HCT116 (cell line): ENCODE results near the gene GPBAR1. TPM values are rescaled to one million over a fixed set of nuclear protein-coding genes. Genes with fewer than 3 reads are reported as not detected.

Experiments used
- ATAC-seq: fragments of 200-7000 bp; cut with Tn5 transposase; 2 replicates; pipeline ENCODE4 v1.9.1; 2020; ENCODE audit warnings: mild to moderate bottlenecking, moderate library complexity
- BruUV-seq: library from RNA; stranded (reverse); fragments of 400-500 nt; replicated peaks from 2 replicates; lab custom pipeline; 2021; lab: Mats Ljungman, UMichigan
- CTCF ChIA-PET: fragments of 300-600 bp; sonication (Branson Sonifier 250); formaldehyde crosslinking; loops from one replicate; lab custom pipeline; 2021; ENCODE audit warnings: antibody characterized with exemption; lab: Charles Lee
- POLR2A ChIA-PET: fragments of 300-600, 350-600 bp; sonication (Branson Sonifier 250); formaldehyde crosslinking; loops from one replicate; lab custom pipeline; 2021; ENCODE audit warnings: antibody characterized with exemption; lab: Charles Lee
- RAD21 ChIA-PET, 2 experiments: fragments of 300-600 bp; sonication (Branson Sonifier 250); formaldehyde crosslinking; loops; one replicate each; lab custom pipeline; 2023; ENCODE audit warnings: low total read pairs in 2 of 2; ENCODE audit not compliant: uncharacterized antibody in 2 of 2, unreplicated experiment in 2 of 2, low non-redundant PET in 1 of 2; lab: Charles Lee
- DNase-seq: peaks from one replicate; pipeline ENCODE4 v3.0.0-alpha.2; 2010; ENCODE audit warnings: low read depth, low spot score
- H2AFZ ChIP-seq: fragments of 200-600 bp; shearing (Covaris generic), sonication (generic); 2 replicates; pipeline ENCODE4 v1.6.1; 2017; ENCODE audit warnings: low read depth, mixed run types, mixed read lengths, antibody characterized with exemption, low read length; ENCODE audit not compliant: poor library complexity, severe bottlenecking
- H3K27ac ChIP-seq: 2 replicates; pipeline ENCODE4 v1.5.1; 2012; ENCODE audit warnings: low read depth, low read length
- H3K27me3 ChIP-seq: fragments of 200-600 bp; sonication (generic); 2 replicates; pipeline ENCODE4 v1.6.1; 2016; ENCODE audit warnings: mixed run types, low read length, mixed read lengths; ENCODE audit not compliant: insufficient read depth
- H3K36me3 ChIP-seq, 2 experiments: fragments of 200-500 bp in 1 of 2; fragments of 200-600 bp in 1 of 2; sonication (Bioruptor generic) in 1 of 2; sonication (generic) in 1 of 2; 2 replicates each; pipeline versions ENCODE4 v1.5.1 to v1.6.1; 2014 to 2016; ENCODE audit warnings: low read length in 2 of 2, inconsistent platforms in 1 of 2, mixed read lengths in 1 of 2, mixed run types in 1 of 2; ENCODE audit not compliant: insufficient read depth in 2 of 2, control insufficient read depth in 1 of 2
- H3K4me1 ChIP-seq, 2 experiments: fragments of 200-600 bp in 1 of 2; sonication (generic) in 1 of 2; 2 replicates each; pipeline versions ENCODE4 v1.5.1 to v1.6.1; 2012 to 2017; ENCODE audit warnings: low read length in 2 of 2, inconsistent platforms in 1 of 2, mild to moderate bottlenecking in 1 of 2, mixed read lengths in 1 of 2, mixed run types in 1 of 2, moderate library complexity in 1 of 2; ENCODE audit not compliant: insufficient read depth in 2 of 2, control insufficient read depth in 1 of 2
- H3K4me2 ChIP-seq: fragments of 200-600 bp; sonication (generic); 2 replicates; pipeline ENCODE4 v1.6.1; 2017; ENCODE audit warnings: mixed run types, low read length, mixed read lengths
- H3K4me3 ChIP-seq, 2 experiments: fragments of 200-600 bp in 1 of 2; sonication (generic) in 1 of 2; replicated peaks in 1 of 2; 2 replicates each; pipeline ENCODE4 v1.5.1; 2011 to 2016; ENCODE audit warnings: low read length in 2 of 2, control low read depth in 1 of 2, low read depth in 1 of 2, mild to moderate bottlenecking in 1 of 2, mixed read lengths in 1 of 2, mixed run types in 1 of 2
- H3K79me2 ChIP-seq: fragments of 200-600 bp; sonication (generic); 2 replicates; pipeline ENCODE4 v1.6.1; 2017; ENCODE audit warnings: mild to moderate bottlenecking, mixed run types, low read length, moderate library complexity, mixed read lengths; ENCODE audit not compliant: insufficient read depth
- H3K9ac ChIP-seq: fragments of 200-600 bp; sonication (generic); 2 replicates; pipeline ENCODE4 v1.6.1; 2016; ENCODE audit warnings: low read length, mixed read lengths
- H3K9me2 ChIP-seq: fragments of 200-600 bp; sonication (generic), shearing (Covaris generic); 2 replicates; pipeline ENCODE4 v1.6.1; 2017; ENCODE audit warnings: mixed run types, mild to moderate bottlenecking, moderate library complexity; ENCODE audit not compliant: insufficient read depth
- H3K9me3 ChIP-seq, 2 experiments: fragments of 200-500 bp in 1 of 2; fragments of 200-600 bp in 1 of 2; sonication (Bioruptor generic) in 1 of 2; sonication (generic) in 1 of 2; 2 replicates each; pipeline ENCODE4 v1.6.1; 2014 to 2017; ENCODE audit warnings: low read length in 2 of 2, mixed read lengths in 2 of 2, inconsistent platforms in 1 of 2, low read depth in 1 of 2, mild to moderate bottlenecking in 1 of 2, mixed run types in 1 of 2, moderate library complexity in 1 of 2; ENCODE audit not compliant: control insufficient read depth in 1 of 2, insufficient read depth in 1 of 2
- H4K20me1 ChIP-seq: fragments of 200-600 bp; sonication (generic), shearing (Covaris generic); 2 replicates; pipeline ENCODE4 v1.6.1; 2017; ENCODE audit warnings: mixed run types, mild to moderate bottlenecking, moderate library complexity; ENCODE audit not compliant: insufficient read depth
- CEBPB ChIP-seq: IDR thresholded peaks from 2 replicates; pipeline ENCODE4 v1.6.1; 2012; ENCODE audit warnings: low read depth
- ELF1 ChIP-seq: IDR thresholded peaks from 2 replicates; pipeline ENCODE4 v1.6.1; 2012; ENCODE audit warnings: low read depth, borderline replicate concordance
- EZH2phosphoT487 ChIP-seq: fragments of 200-600 bp; IDR thresholded peaks from 2 replicates; pipeline ENCODE4 v1.6.1; 2018; ENCODE audit warnings: antibody characterized with exemption, borderline replicate concordance
- JUND ChIP-seq: IDR thresholded peaks from 2 replicates; pipeline ENCODE4 v1.6.1; 2012
- POLR2AphosphoS5 ChIP-seq: IDR thresholded peaks from 2 replicates; pipeline ENCODE4 v1.6.1; 2011; ENCODE audit warnings: mild to moderate bottlenecking, low read depth, low read length, moderate library complexity
- SIN3A ChIP-seq: IDR thresholded peaks from 2 replicates; pipeline ENCODE4 v1.6.1; 2012; ENCODE audit warnings: low read depth
- SRF ChIP-seq: IDR thresholded peaks from 2 replicates; pipeline ENCODE4 v1.6.1; 2012; ENCODE audit warnings: low read depth
- TCF7L2 ChIP-seq: IDR thresholded peaks from 2 replicates; pipeline ENCODE4 v1.7.0; 2011; ENCODE audit warnings: borderline replicate concordance, inconsistent platforms; ENCODE audit not compliant: insufficient read depth, insufficient read length; ENCODE audit errors: extremely low read depth
- ZNF274 ChIP-seq: fragments of 200-500 bp; sonication (Bioruptor generic); IDR thresholded peaks from 2 replicates; pipeline ENCODE4 v1.6.1; 2014; ENCODE audit warnings: mild to moderate bottlenecking, low read depth, low read length, inconsistent platforms
- intact Hi-C: fragments of 100-400 bp; cut with micrococcal nuclease; formaldehyde crosslinking; loops from 2 replicates; pipeline ENCODE4 v1.10.0; 2022
- total RNA-seq: library from RNA; stranded (reverse); gene quantifications from one replicate; pipeline ENCODE4 v1.2.1, GENCODE V29; 2021; ENCODE audit not compliant: unreplicated experiment
- TF ChIP-seq, protein P1 (sequence below): IDR thresholded peaks from 2 replicates; pipeline ENCODE4 v1.6.1; 2011; ENCODE audit warnings: mild to moderate bottlenecking, low read length, moderate library complexity; ENCODE audit not compliant: insufficient replicate concordance; ENCODE audit errors: extremely low read depth
- TF ChIP-seq, protein P2 (sequence below): IDR thresholded peaks from 2 replicates; pipeline ENCODE4 v1.6.1; 2012
- TF ChIP-seq, protein P3 (sequence below), 3 experiments: fragments of 200-600 bp in 1 of 3; sonication (generic) in 1 of 3; IDR thresholded peaks in 2 of 3; conservative IDR thresholded peaks in 1 of 3; 2 replicates each; pipeline ENCODE4 v1.5.1; 2012 to 2017; ENCODE audit warnings: low read depth in 2 of 3, low read length in 2 of 3, antibody characterized with exemption in 1 of 3, borderline replicate concordance in 1 of 3, control low read depth in 1 of 3, mild to moderate bottlenecking in 1 of 3, mixed read lengths in 1 of 3, mixed run types in 1 of 3, moderate library complexity in 1 of 3; ENCODE audit not compliant: insufficient read depth in 1 of 3

Gene GPBAR1
- total RNA-seq, 1 experiment from 2014 or later, result 0.27 TPM

DNA sequence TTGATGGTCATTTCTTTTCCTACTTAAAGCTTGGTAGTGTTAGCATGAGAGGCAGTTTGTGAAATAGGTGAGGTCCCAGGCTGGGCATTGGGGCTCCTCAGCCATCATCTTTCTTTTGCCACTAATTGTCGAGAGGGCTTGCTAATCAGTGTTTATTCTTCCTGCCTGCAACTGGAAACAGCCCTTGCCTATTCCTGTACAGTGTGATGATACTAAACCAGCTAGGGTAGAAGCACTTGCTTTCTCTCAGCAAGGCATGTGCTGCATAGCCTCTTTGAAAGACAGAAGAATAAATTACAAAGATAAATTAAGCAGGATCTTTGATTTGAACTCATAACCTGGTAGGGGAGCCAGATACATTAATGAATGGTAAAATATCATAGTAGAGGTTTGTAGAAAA, 16.6 kb upstream of the GPBAR1 start:
- no peaks in the 10 kb centered on the region; the same call in 1 of the 2 replicates for H3K79me2 ChIP-seq
- H3K27ac ChIP-seq, result no peak overlapping the region
- intact Hi-C loops, result no loop called here
- RAD21 ChIA-PET, result no interaction called here
- no peak for ATAC-seq
- no peaks in the 10 kb centered on the region for H3K4me1 ChIP-seq
- H4K20me1 ChIP-seq, result no peaks in the 10 kb centered on the region
- H3K27me3 ChIP-seq, result no peaks in the 10 kb centered on the region
- H3K9me2 ChIP-seq, result no peaks in the 10 kb centered on the region
- H3K36me3 ChIP-seq, result peaks cover 30 to 53% of the 10 kb centered on the region in 2 experiments; a peak in 3 of 4 replicates
- no peak overlapping the region for H2AFZ ChIP-seq
- no peaks in the 10 kb centered on the region for H3K9me3 ChIP-seq
- no peak overlapping the region for H3K4me3 ChIP-seq
- TF ChIP-seq SRF, result no peak
- TF ChIP-seq CEBPB, result no peak
- no peak for TF ChIP-seq EZH2phosphoT487
- TF ChIP-seq SIN3A, result no peak
- no peak for TF ChIP-seq POLR2AphosphoS5
- no peak for TF ChIP-seq TCF7L2
- TF ChIP-seq ELF1, result no peak
- TF ChIP-seq, protein P1, sequence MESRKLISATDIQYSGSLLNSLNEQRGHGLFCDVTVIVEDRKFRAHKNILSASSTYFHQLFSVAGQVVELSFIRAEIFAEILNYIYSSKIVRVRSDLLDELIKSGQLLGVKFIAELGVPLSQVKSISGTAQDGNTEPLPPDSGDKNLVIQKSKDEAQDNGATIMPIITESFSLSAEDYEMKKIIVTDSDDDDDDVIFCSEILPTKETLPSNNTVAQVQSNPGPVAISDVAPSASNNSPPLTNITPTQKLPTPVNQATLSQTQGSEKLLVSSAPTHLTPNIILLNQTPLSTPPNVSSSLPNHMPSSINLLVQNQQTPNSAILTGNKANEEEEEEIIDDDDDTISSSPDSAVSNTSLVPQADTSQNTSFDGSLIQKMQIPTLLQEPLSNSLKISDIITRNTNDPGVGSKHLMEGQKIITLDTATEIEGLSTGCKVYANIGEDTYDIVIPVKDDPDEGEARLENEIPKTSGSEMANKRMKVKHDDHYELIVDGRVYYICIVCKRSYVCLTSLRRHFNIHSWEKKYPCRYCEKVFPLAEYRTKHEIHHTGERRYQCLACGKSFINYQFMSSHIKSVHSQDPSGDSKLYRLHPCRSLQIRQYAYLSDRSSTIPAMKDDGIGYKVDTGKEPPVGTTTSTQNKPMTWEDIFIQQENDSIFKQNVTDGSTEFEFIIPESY, result no peak
- TF ChIP-seq, protein P2, sequence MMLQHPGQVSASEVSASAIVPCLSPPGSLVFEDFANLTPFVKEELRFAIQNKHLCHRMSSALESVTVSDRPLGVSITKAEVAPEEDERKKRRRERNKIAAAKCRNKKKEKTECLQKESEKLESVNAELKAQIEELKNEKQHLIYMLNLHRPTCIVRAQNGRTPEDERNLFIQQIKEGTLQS, result no peak
- TF ChIP-seq JUND, result no peak
- TF ChIP-seq, protein P3, sequence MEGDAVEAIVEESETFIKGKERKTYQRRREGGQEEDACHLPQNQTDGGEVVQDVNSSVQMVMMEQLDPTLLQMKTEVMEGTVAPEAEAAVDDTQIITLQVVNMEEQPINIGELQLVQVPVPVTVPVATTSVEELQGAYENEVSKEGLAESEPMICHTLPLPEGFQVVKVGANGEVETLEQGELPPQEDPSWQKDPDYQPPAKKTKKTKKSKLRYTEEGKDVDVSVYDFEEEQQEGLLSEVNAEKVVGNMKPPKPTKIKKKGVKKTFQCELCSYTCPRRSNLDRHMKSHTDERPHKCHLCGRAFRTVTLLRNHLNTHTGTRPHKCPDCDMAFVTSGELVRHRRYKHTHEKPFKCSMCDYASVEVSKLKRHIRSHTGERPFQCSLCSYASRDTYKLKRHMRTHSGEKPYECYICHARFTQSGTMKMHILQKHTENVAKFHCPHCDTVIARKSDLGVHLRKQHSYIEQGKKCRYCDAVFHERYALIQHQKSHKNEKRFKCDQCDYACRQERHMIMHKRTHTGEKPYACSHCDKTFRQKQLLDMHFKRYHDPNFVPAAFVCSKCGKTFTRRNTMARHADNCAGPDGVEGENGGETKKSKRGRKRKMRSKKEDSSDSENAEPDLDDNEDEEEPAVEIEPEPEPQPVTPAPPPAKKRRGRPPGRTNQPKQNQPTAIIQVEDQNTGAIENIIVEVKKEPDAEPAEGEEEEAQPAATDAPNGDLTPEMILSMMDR (IDR thresholded peaks at IDR 0.05 in 2 of 3, conservative IDR thresholded peaks at IDR 0.05 in 1 of 3; ENCODE audit: borderline replicate concordance in 1 of 3, insufficient read depth in 1 of 3, low read depth in 2 of 3, low read length in 2 of 3), result no peak
- no peak for TF ChIP-seq ZNF274
- TF ChIP-seq, all 23 proteins: peak for 0
- ChIA-PET POLR2A (no interaction called here), CTCF (no interaction called here)
- no TSS peak for BruUV-seq
- H3K4me2 ChIP-seq, result no peak overlapping the region
- H3K9ac ChIP-seq, result no peak overlapping the region
- DNase-seq, result no peak
